K562 (cell line): Measurements from ENCODE around the gene LDLRAD3.

ENCODE experiments used
- SIN3A ChIP-seq, 2 experiments: fragments of 150-350 bp in 1 of 2; IDR thresholded peaks; 2 replicates each; pipeline ENCODE4 v1.6.1; 2011 to 2016; ENCODE audit warnings: borderline replicate concordance in 2 of 2, low read depth in 2 of 2, low read length in 2 of 2, mild to moderate bottlenecking in 2 of 2, moderate library complexity in 2 of 2; ENCODE audit not compliant: control insufficient read depth in 1 of 2
- SOX6 ChIP-seq: fragments of 450-650 bp; IDR thresholded peaks from 2 replicates; pipeline ENCODE4 v1.6.1; 2014; ENCODE audit warnings: mild to moderate bottlenecking
- ZNF584 ChIP-seq: fragments of 200-800 bp; sonication (Bioruptor generic); IDR thresholded peaks from 2 replicates; pipeline ENCODE4 v1.6.1; 2016; ENCODE audit warnings: low read depth, mild to moderate bottlenecking, missing genetic modification characterization, missing compliant biosample characterization

GRCh38 chr11:36008584-36008983 lies 64.7 kb downstream of the LDLRAD3 start:
- TF ChIP-seq SIN3A (IDR thresholded peaks at IDR 0.05; ENCODE audit: borderline replicate concordance in 2 of 2, control insufficient read depth in 1 of 2, low read depth in 2 of 2, low read length in 2 of 2) (no peak), ZNF584 (CRISPR knock-in tag) (no peak), SOX6 (no peak)
